ENCODE measurements around the gene ELMOD3.

ELMOD3 gene

GRCh38 chr2:85354286-85355072 is at the start of gene ELMOD3, which contains the start of gene RETSAT:
ELMOD3 (plus strand) TSS chr2:85354769; CDS start chr2:85357199, 2,430 bp downstream.
RETSAT (minus strand) TSS chr2:85354528; CDS start chr2:85354507, 21 bp downstream.
- TF ChIP-seq, protein P1, sequence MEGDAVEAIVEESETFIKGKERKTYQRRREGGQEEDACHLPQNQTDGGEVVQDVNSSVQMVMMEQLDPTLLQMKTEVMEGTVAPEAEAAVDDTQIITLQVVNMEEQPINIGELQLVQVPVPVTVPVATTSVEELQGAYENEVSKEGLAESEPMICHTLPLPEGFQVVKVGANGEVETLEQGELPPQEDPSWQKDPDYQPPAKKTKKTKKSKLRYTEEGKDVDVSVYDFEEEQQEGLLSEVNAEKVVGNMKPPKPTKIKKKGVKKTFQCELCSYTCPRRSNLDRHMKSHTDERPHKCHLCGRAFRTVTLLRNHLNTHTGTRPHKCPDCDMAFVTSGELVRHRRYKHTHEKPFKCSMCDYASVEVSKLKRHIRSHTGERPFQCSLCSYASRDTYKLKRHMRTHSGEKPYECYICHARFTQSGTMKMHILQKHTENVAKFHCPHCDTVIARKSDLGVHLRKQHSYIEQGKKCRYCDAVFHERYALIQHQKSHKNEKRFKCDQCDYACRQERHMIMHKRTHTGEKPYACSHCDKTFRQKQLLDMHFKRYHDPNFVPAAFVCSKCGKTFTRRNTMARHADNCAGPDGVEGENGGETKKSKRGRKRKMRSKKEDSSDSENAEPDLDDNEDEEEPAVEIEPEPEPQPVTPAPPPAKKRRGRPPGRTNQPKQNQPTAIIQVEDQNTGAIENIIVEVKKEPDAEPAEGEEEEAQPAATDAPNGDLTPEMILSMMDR (IDR thresholded peaks at IDR 0.05; ENCODE audit: insufficient read depth, low read length, poor library complexity, severe bottlenecking), result no peak
- Histone ChIP-seq H3K27me3 (replicated peaks; ENCODE audit: control insufficient read depth, insufficient read depth, low read length) (no peaks in the 10 kb centered on the region), H3K4me3 (replicated peaks; ENCODE audit: low read depth, low read length) (peak within 1 kb of the TSS; percentile 93), H3K36me3 (ENCODE audit: control insufficient read depth, insufficient read depth, low read length) (peaks cover 18% of the 10 kb centered on the region)
- DNase-seq (ENCODE audit: extremely low read depth, insufficient read length), result peak; percentile 93

DNA sequence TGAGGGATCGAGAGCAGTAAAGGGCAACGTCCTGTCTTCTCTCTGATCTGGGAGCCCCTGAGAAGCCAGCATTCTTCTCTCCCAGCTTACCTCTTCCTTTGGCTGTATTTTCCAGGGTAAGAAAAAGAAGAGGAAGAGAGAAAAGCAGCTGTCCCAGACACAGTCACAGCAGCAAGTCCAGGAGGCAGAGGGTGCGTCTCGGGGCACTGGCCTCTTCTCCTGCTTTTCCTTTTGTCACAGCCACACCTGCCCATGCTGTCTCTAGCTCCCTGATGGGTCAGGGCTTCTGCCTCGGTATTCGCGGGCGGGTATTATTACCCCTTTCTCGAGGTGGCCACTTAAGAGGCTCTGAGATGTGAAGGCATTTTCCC is 47.1 kb upstream of the ELMOD3 start:
- no peaks in the 10 kb centered on the region; the same call in 1 of the 2 replicates for H3K36me3 ChIP-seq (ENCODE audit: control insufficient read depth, insufficient read depth, low read length)
- peaks cover 2% of the 10 kb centered on the region; the same call in 1 of the 2 replicates for H3K27me3 ChIP-seq (replicated peaks; ENCODE audit: control insufficient read depth, insufficient read depth, low read length)
- TF ChIP-seq, protein P1 (IDR thresholded peaks at IDR 0.05; ENCODE audit: insufficient read depth, low read length, poor library complexity, severe bottlenecking), result no peak
- DNase-seq (ENCODE audit: extremely low read depth, insufficient read length), result no peak
- no peak overlapping the region for H3K4me3 ChIP-seq (replicated peaks; ENCODE audit: low read depth, low read length)

DNA sequence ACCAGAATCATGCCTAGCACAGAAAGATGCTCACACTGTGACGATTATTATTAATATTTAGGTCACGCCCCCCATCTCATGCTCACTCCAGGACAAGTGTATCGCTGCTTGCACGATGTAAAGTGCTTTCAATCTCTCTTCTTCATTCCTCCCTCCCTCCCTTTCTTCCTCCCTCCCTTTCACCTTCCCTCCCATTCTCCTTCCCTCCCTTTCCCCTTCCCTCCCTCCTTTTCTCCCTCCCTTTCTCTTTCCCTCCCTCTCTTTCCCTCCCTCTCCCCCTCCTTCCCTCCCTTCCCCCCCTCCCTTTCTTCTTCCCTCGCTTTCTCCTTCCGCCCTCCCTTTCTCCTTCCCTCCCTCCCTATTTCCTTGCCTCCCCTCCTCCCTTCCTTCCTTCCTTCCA is 46.4 kb upstream of the ELMOD3 start:
- no peak overlapping the region for H3K4me3 ChIP-seq (replicated peaks; ENCODE audit: low read depth, low read length)
- TF ChIP-seq, protein P1 (IDR thresholded peaks at IDR 0.05; ENCODE audit: insufficient read depth, low read length, poor library complexity, severe bottlenecking), result no peak
- H3K27me3 ChIP-seq (replicated peaks; ENCODE audit: control insufficient read depth, insufficient read depth, low read length), result peaks cover 2% of the 10 kb centered on the region; the same call in 1 of the 2 replicates
- no peak for DNase-seq (ENCODE audit: extremely low read depth, insufficient read length)
- no peaks in the 10 kb centered on the region; the same call in 1 of the 2 replicates for H3K36me3 ChIP-seq (ENCODE audit: control insufficient read depth, insufficient read depth, low read length)

DNA sequence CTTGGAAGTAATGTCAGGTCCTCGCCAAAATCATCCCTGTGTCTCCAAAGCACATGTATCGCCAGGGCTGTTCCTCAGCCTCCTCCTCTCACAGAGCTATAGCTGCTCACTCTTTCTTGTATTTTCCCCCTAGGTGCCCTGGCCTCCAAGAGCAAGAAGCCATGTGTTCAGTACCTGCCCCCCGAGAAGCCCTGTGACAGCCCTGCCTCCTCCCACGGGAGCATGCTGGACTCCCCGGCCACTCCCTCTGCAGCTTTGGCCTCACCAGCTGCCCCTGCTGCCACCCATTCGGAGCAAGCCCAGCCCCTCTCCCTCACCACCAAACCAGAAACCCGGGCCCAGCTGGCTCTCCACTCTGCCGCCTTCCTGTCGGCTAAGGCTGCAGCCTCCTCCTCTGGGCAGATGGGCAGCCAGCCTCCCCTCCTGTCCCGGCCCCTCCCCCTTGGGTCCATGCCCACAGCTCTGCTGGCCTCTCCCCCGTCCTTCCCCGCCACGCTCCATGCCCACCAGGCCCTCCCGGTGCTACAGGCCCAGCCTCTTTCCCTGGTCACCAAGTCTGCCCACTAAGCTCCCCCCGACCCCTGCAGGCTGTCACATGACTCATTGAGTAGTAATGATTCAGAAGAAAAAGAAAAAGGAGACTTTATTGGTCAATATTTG is 45.5 kb upstream of the ELMOD3 start:
- H3K4me3 ChIP-seq (replicated peaks; ENCODE audit: low read depth, low read length), result no peak overlapping the region
- no peaks in the 10 kb centered on the region; the same call in 1 of the 2 replicates for H3K36me3 ChIP-seq (ENCODE audit: control insufficient read depth, insufficient read depth, low read length)
- TF ChIP-seq, protein P1 (IDR thresholded peaks at IDR 0.05; ENCODE audit: insufficient read depth, low read length, poor library complexity, severe bottlenecking), result no peak
- peaks cover 2% of the 10 kb centered on the region; the same call in 1 of the 2 replicates for H3K27me3 ChIP-seq (replicated peaks; ENCODE audit: control insufficient read depth, insufficient read depth, low read length)
- DNase-seq (ENCODE audit: extremely low read depth, insufficient read length), result no peak

GRCh38 chr2:85309699-85310321 is 44.8 kb upstream of the ELMOD3 start:
- TF ChIP-seq, protein P1 (IDR thresholded peaks at IDR 0.05; ENCODE audit: insufficient read depth, low read length, poor library complexity, severe bottlenecking), result no peak
- no peak for DNase-seq (ENCODE audit: extremely low read depth, insufficient read length)
- H3K27me3 ChIP-seq (replicated peaks; ENCODE audit: control insufficient read depth, insufficient read depth, low read length), result 0 out of 2 replicates have a peak, but pooled peaks cover 1% of the 10 kb centered on the region
- peaks cover 2% of the 10 kb centered on the region for H3K36me3 ChIP-seq (ENCODE audit: control insufficient read depth, insufficient read depth, low read length)
- no peak overlapping the region for H3K4me3 ChIP-seq (replicated peaks; ENCODE audit: low read depth, low read length)

All from GM06990 (cell line).